Measurements from ENCODE around the gene CDK16. TPM values are rescaled to one million over a fixed set of nuclear protein-coding genes. Genes with fewer than 3 reads are reported as not detected.

Gene CDK16
- polyA plus RNA-seq, 1 donor from 2014 or later, result 99.0 TPM

GRCh38 chrX:47273011-47273730, 54.7 kb downstream of the CDK16 start:
- H4K20me1 ChIP-seq (ENCODE audit: insufficient read depth), result no peaks in the 10 kb centered on the region
- no peaks in the 10 kb centered on the region for H3K79me2 ChIP-seq (replicated peaks; ENCODE audit: insufficient read depth, low read length)
- no peaks in the 10 kb centered on the region for H3K27me3 ChIP-seq (ENCODE audit: insufficient read depth, low read depth, low read length)
- H3K4me2 ChIP-seq (ENCODE audit: low read length), result no peak overlapping the region
- H3F3A ChIP-seq (ENCODE audit: insufficient read depth, low read length, poor library complexity, severe bottlenecking), result no peaks in the 10 kb centered on the region
- no peak overlapping the region for H2AFZ ChIP-seq (ENCODE audit: low read depth, low read length)
- no peak overlapping the region for H3K9ac ChIP-seq (ENCODE audit: low read length)
- H3K36me3 ChIP-seq (ENCODE audit: insufficient read depth, low read length), result no peaks in the 10 kb centered on the region
- TF ChIP-seq REST (IDR thresholded peaks at IDR 0.05; ENCODE audit: borderline replicate concordance) (no peak), SMC3 (conservative IDR thresholded peaks at IDR 0.05; ENCODE audit: poor library complexity) (no peak)
- no peak overlapping the region for H3K27ac ChIP-seq (ENCODE audit: low read length)
- H3K4me3 ChIP-seq (ENCODE audit: low read length), result no peak overlapping the region
- H3K9me2 ChIP-seq (ENCODE audit: insufficient read depth, low read length), result no peaks in the 10 kb centered on the region
- no peaks in the 10 kb centered on the region for H3K9me3 ChIP-seq (ENCODE audit: low read length)

- H3K4me2 ChIP-seq (ENCODE audit: low read length), result no peak overlapping the region
- H3K79me2 ChIP-seq (replicated peaks; ENCODE audit: insufficient read depth, low read length), result no peaks in the 10 kb centered on the region
- no peak overlapping the region for H3K27ac ChIP-seq (ENCODE audit: low read length)
- no peaks in the 10 kb centered on the region for H3K9me3 ChIP-seq (ENCODE audit: low read length)
- no peaks in the 10 kb centered on the region for H4K20me1 ChIP-seq (ENCODE audit: insufficient read depth)
- TF ChIP-seq POLR2AphosphoS5 (IDR thresholded peaks at IDR 0.05) (no peak), REST (IDR thresholded peaks at IDR 0.05; ENCODE audit: borderline replicate concordance) (no peak), TAF1 (IDR thresholded peaks at IDR 0.05; ENCODE audit: low read depth) (no peak), EP300 (conservative IDR thresholded peaks at IDR 0.05; ENCODE audit: poor library complexity, severe bottlenecking) (no peak), MXI1 (conservative IDR thresholded peaks at IDR 0.05; ENCODE audit: poor library complexity, severe bottlenecking) (no peak)
- H3K9me2 ChIP-seq (ENCODE audit: insufficient read depth, low read length), result no peaks in the 10 kb centered on the region
- H2AFZ ChIP-seq (ENCODE audit: low read depth, low read length), result no peak overlapping the region
- H3K36me3 ChIP-seq (ENCODE audit: insufficient read depth, low read length), result no peaks in the 10 kb centered on the region
- no peak overlapping the region for H3K9ac ChIP-seq (ENCODE audit: low read length)
- no peaks in the 10 kb centered on the region for H3K27me3 ChIP-seq (ENCODE audit: insufficient read depth, low read depth, low read length)
- no peak overlapping the region for H3K4me3 ChIP-seq (ENCODE audit: low read length)
- H3F3A ChIP-seq (ENCODE audit: insufficient read depth, low read length, poor library complexity, severe bottlenecking), result no peaks in the 10 kb centered on the region
Observed at GRCh38 chrX:47278691-47279090, 60.2 kb downstream of the CDK16 start.

Other genes starting within 250 kb of the CDK16 start
- 1.5 TPM in 1 of 2 replicates, not detected in the other for gene RGN, start 140.2 kb upstream of the CDK16 start, polyA plus RNA-seq
- gene NDUFB11, start 74.0 kb upstream of the CDK16 start, polyA plus RNA-seq, result 184 and 195 TPM in 2 replicates
- 53.1 and 64.9 TPM in 2 replicates for gene RBM10, start 73.5 kb upstream of the CDK16 start, polyA plus RNA-seq
- 132 and 150 TPM in 2 replicates for gene UBA1, start 24.9 kb upstream of the CDK16 start, polyA plus RNA-seq
- gene USP11, start 14.3 kb downstream of the CDK16 start, polyA plus RNA-seq, result 184 and 215 TPM in 2 replicates
- gene ZNF157, start 151.9 kb downstream of the CDK16 start, polyA plus RNA-seq, result 3.5 and 3.8 TPM in 2 replicates

Data from neural cell (in vitro differentiated cells).